Measurements from ENCODE around the gene NXPH2.

Gene NXPH2

DNA sequence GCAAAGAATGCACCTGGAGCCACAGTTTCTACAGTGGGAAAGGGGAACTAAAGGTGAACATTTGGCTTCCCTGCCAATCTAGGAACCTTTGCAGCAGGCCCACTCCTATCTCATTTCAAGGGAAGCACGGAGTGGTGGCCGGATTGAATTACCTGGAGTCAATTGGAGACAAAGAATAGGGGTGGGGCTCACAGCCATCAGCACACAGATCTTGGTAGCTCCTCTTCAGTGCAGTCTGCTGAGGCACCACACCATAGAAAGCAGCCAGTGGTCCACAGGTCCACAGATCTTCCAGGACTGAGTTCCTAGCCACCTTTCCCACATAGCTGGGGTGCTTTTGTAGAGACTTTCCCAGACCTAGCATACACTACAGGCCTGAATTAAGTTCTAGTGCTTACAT, 43.5 kb upstream of the NXPH2 start:
- no peak overlapping the region for H3K27ac ChIP-seq (ENCODE audit: low read depth, low read length)
- no peaks in the 10 kb centered on the region for H3K9me2 ChIP-seq (replicated peaks; ENCODE audit: insufficient read depth, low read length)
- H3K4me2 ChIP-seq (ENCODE audit: low read depth, low read length, poor library complexity, severe bottlenecking) = no peak overlapping the region
- H3K27me3 ChIP-seq (ENCODE audit: low read length) = no peaks in the 10 kb centered on the region
- H3F3A ChIP-seq (ENCODE audit: insufficient read depth) = no peaks in the 10 kb centered on the region
- no peak overlapping the region for H3K9ac ChIP-seq (ENCODE audit: low read length)
- H3K9me3 ChIP-seq (ENCODE audit: insufficient read depth, low read length) = no peaks in the 10 kb centered on the region
- H3K4me3 ChIP-seq (ENCODE audit: insufficient read depth, low read length, poor library complexity, severe bottlenecking) = no peak overlapping the region
- no peaks in the 10 kb centered on the region for H3K79me2 ChIP-seq (ENCODE audit: insufficient read depth, low read length)
- TF ChIP-seq EZH2phosphoT487 (conservative IDR thresholded peaks at IDR 0.05; ENCODE audit: low read length) (no peak), CTCF (IDR thresholded peaks at IDR 0.05; ENCODE audit: insufficient read depth, low read length, poor library complexity, severe bottlenecking) (no peak)
- no peaks in the 10 kb centered on the region for H4K20me1 ChIP-seq (ENCODE audit: low read depth, low read length)
- H2AFZ ChIP-seq (ENCODE audit: low read depth, low read length, severe bottlenecking) = no peak overlapping the region
- no peaks in the 10 kb centered on the region for H3K36me3 ChIP-seq (ENCODE audit: low read length)

- no peaks in the 10 kb centered on the region for H4K20me1 ChIP-seq (ENCODE audit: low read depth, low read length)
- H3K36me3 ChIP-seq (ENCODE audit: low read length) = no peaks in the 10 kb centered on the region
- H3K79me2 ChIP-seq (ENCODE audit: insufficient read depth, low read length) = no peaks in the 10 kb centered on the region
- H3K4me3 ChIP-seq (ENCODE audit: insufficient read depth, low read length, poor library complexity, severe bottlenecking) = no peak overlapping the region
- no peak overlapping the region for H3K4me2 ChIP-seq (ENCODE audit: low read depth, low read length, poor library complexity, severe bottlenecking)
- no peak overlapping the region for H2AFZ ChIP-seq (ENCODE audit: low read depth, low read length, severe bottlenecking)
- TF ChIP-seq CTCF (IDR thresholded peaks at IDR 0.05; ENCODE audit: insufficient read depth, low read length, poor library complexity, severe bottlenecking) (no peak), EZH2phosphoT487 (conservative IDR thresholded peaks at IDR 0.05; ENCODE audit: low read length) (no peak)
- no peaks in the 10 kb centered on the region for H3K9me2 ChIP-seq (replicated peaks; ENCODE audit: insufficient read depth, low read length)
- H3K9me3 ChIP-seq (ENCODE audit: insufficient read depth, low read length) = no peaks in the 10 kb centered on the region
- H3K27ac ChIP-seq (ENCODE audit: low read depth, low read length) = no peak overlapping the region
- H3F3A ChIP-seq (ENCODE audit: insufficient read depth) = no peaks in the 10 kb centered on the region
- no peak overlapping the region for H3K9ac ChIP-seq (ENCODE audit: low read length)
- no peaks in the 10 kb centered on the region for H3K27me3 ChIP-seq (ENCODE audit: low read length)
Observed at GRCh38 chr2:138819964-138820363, 39.8 kb upstream of the NXPH2 start.

DNA sequence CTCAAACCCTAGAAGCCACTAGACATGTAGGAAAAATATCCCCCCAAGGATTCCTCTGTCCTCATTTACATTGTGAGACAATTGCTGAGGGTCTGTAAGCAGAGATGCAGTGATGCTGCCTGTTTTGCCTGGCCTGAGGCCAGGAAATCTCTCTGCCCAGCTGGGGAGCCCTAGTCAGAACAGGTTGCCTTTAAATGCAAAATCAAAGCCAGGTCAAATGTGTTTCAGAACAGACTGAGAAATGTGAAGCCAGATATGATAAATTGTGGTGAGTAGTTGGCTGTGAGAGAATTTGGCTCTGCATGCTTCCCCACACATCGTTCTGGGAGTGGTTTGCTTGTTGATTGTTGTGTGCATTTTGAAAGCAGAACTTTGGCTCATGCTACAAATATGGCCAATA, 38.4 kb upstream of the NXPH2 start:
- Histone ChIP-seq H4K20me1 (ENCODE audit: low read depth, low read length) (no peaks in the 10 kb centered on the region), H3K4me2 (ENCODE audit: low read depth, low read length, poor library complexity, severe bottlenecking) (no peak overlapping the region), H3K27me3 (ENCODE audit: low read length) (no peaks in the 10 kb centered on the region), H3K36me3 (ENCODE audit: low read length) (no peaks in the 10 kb centered on the region), H3K27ac (ENCODE audit: low read depth, low read length) (no peak overlapping the region), H2AFZ (ENCODE audit: low read depth, low read length, severe bottlenecking) (no peak overlapping the region), H3K4me3 (ENCODE audit: insufficient read depth, low read length, poor library complexity, severe bottlenecking) (no peak overlapping the region), H3K9me2 (replicated peaks; ENCODE audit: insufficient read depth, low read length) (no peaks in the 10 kb centered on the region), H3K9me3 (ENCODE audit: insufficient read depth, low read length) (no peaks in the 10 kb centered on the region), H3K79me2 (ENCODE audit: insufficient read depth, low read length) (no peaks in the 10 kb centered on the region), H3F3A (ENCODE audit: insufficient read depth) (no peaks in the 10 kb centered on the region), H3K9ac (ENCODE audit: low read length) (no peak overlapping the region)
- TF ChIP-seq EZH2phosphoT487 (conservative IDR thresholded peaks at IDR 0.05; ENCODE audit: low read length) (no peak), CTCF (IDR thresholded peaks at IDR 0.05; ENCODE audit: insufficient read depth, low read length, poor library complexity, severe bottlenecking) (no peak)
